HG02798 (cell line): ENCODE results near the gene THEM5.

Experiments
- ATAC-seq: cut with Tn5 transposase; IDR thresholded peaks from one replicate; pipeline ENCODE4 v1.9.1; 2021; ENCODE audit warnings: mild to moderate bottlenecking; ENCODE audit not compliant: unreplicated experiment, poor library complexity

THEM5 gene

DNA sequence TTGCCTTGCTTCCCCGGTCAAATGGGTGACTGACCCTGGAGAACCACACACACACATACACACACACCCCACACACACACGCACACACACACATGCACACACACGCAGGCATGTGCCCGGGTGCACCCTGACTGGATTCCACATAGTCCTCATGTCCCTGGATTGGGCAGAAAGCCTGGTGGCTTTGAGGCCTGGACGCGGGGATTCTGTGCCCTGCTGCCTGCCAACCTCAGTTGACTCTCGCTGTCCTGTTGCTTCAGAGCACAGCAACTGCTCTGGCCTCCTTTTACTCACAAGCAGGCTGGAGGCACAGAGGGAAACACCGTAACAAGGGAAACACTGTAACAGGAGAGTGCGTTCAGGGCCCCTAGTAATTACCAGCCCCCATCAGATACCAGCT is 28.3 kb downstream of the THEM5 start:
- no peak for ATAC-seq

GRCh38 chr1:151823175-151823574 is 30.3 kb downstream of the THEM5 start:
- ATAC-seq, result no peak

GRCh38 chr1:151822404-151822803 is 31.1 kb downstream of the THEM5 start:
- no peak for ATAC-seq

- no peak for ATAC-seq
Measured at GRCh38 chr1:151820940-151821339, 32.6 kb downstream of the THEM5 start.

- no peak for ATAC-seq
Measured at GRCh38 chr1:151819976-151820623, 33.4 kb downstream of the THEM5 start.

DNA sequence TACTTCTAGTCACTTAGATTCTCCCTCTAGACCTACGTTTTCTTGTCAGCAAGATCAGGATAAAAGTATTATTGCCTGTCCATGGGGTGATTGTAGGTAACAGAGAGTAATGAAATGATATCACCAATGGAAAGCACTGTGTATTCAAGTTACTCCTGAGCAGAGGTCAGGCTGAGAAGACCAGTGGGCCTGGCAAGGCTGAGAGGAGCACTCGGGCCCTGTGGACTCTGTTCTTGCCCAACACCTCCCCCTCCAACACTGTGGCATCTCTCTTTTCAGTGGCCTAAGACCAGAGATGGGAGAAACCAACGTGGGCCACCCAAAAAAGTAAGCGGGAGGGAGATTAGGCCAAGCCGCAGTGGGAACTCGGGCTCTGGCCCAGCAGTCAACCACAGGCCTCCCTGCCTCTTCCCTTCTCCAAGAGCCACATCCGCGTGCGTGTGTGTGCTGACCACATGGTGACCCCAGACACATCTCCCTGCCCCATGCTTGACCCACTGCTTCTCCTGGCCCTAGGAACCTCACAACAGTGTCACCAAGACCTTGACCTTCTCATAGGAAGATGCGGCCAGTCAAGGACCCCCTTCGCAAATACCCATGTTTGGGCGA is 34.2 kb downstream of the THEM5 start:
- no peak for ATAC-seq

DNA sequence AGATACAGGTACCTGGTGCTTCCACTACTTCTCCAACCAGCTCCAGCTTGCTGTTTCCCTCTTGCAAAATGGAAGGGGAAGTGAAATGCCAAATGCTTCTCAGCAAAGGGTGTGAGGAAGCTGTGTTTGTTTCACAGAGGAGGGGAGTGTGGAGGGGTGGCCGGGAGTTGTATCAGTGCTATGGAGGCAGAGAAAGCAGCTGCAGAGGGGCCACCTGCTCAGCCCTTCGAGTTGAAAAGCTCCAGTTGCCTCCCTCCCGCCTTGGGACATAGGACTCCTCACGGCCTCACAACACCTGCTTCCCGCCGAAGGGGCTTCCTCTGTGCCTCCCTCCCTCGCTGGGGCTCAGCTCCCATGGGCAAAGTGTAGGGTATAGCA is 36.2 kb downstream of the THEM5 start:
- ATAC-seq, result no peak

- no peak for ATAC-seq
Measured at GRCh38 chr1:151816548-151817352, 36.8 kb downstream of the THEM5 start.

DNA sequence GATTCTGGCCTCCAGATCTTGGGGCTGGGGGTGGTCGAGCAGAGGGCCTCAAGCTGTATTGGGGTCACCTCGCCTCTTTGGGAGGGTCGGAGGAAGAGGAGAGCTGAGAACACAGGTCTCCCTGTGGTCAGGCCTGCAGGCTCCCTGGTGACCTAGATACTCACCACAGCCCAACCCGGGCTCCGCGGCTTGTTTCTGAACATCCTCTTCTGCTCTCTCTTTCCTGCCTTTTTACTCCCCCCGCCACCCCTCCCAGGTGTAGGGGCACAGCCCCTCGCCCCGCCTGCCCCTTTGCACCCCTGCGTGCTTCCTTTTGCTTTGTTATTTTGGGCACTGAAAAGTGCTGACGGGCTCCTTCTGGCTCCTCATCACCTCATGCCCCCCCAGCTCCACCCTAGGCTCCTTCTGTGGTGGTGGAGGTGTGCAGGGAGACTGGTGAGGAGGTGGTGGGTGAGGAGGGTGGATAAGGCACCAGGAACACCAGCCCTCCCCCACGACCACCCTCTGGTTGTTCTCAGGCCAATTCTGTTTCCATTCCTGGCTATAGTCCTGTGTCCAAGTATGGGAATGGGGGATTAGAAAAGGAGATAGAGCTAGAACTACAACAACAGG is 37.7 kb downstream of the THEM5 start:
- no peak for ATAC-seq

DNA sequence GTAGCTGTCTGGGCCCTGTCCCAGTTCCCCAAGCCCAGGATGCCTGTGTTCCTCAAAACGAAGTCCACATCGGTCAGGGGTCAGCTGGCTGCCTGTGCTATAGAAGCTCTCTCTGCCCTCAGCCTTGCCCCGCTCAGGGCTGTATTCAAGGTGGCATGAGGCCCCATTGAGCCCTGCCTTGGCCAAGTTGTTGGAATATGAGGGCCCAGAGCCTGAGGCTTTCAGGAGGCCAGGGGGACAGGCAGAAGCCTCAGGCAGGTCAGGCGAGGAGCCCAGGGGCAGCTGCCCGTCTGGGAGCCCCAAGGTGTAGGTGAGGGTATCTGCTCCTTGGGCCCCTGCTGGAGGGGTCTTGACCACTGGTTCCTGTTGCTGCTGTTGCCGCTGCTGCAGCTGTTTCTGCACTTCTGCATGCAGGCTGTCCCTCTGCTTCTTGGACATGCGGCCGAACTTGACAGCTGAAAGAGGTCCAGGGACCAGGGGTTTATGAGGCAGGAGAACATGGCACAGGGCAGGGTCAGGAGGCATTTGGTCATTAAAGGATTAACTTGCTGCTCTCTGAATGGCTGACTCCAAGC is 38.5 kb downstream of the THEM5 start:
- ATAC-seq, result no peak

- ATAC-seq, result no peak
Measured at GRCh38 chr1:151814426-151814825, 39.1 kb downstream of the THEM5 start.

GRCh38 chr1:151813271-151813977 is 40.1 kb downstream of the THEM5 start:
- ATAC-seq, result no peak

DNA sequence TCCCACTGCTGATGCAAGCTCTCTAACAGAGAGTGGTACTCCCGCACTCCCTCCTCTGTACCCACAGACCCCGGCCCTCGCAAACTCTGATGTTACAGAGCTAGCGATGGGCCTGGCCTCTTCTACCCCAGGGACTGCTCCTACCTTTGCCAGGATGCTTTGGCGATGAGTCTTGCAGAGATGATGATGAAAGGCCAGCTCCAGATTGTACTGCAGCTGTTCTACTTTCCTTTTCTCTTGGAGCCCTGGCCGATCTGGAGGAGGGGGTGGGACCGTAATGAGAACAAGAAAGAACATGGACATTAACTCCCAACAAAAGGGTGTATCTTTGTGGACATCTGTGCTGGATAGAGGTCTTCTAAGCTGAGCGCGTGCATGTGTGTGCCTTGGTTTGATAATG is 42.3 kb downstream of the THEM5 start:
- ATAC-seq, result no peak

GRCh38 chr1:151809985-151810556 is 43.4 kb downstream of the THEM5 start:
- no peak for ATAC-seq

- no peak for ATAC-seq
Measured at GRCh38 chr1:151809290-151809984, 44.1 kb downstream of the THEM5 start.

- ATAC-seq, result no peak
Measured at GRCh38 chr1:151807766-151808165, 45.7 kb downstream of the THEM5 start.

DNA sequence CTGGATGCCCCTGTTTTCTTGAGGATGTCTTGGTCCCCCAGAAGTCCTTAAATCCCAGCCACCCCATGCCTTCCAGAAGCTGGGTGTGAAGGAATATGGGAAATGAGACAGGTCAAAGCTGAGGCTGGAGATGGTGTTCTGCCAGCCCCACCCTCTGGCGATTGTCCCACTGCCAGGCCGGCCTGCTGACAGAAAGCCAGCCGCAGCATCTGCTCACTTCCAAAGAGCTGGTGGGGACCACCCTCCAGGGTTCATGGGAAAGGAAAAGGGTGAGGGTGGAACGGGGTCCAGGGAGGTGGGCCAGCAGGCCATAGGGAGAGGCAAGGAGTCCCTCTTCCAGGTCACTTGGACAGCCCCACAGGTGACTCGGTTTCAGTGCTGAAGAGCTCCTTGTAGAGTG is 46.4 kb downstream of the THEM5 start:
- no peak for ATAC-seq

DNA sequence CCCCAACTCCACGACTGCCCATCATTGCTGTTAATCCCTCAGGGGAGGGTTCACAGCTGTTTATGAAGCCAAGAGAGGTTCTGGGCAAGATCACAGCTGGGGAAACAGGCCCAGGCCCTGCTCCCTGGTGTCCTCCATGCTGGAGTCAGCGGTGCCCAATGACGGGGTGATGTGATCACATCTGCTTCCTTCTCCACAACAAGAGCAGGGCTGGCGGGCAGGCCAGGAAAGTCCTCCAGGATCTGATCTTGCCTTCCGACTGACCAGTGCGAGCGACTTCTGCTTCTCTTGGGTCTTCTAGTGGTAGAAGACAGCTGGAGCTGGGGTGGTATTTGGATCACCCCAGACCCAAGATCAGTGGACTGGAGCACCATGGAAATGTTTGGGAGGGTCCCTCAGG is 47.3 kb downstream of the THEM5 start:
- ATAC-seq, result no peak

- ATAC-seq, result no peak
Measured at GRCh38 chr1:151805066-151805820, 48.3 kb downstream of the THEM5 start, which contains the start of gene LINGO4. Gene LINGO4, minus strand, starts transcription at chr1:151805419. Its CDS starts 2,715 bp downstream, at chr1:151802704.
